ENCODE data around the gene PDCL2.
"Not testable (repeated sequence)": the region's sequence is repeated elsewhere in the genome, so short reads cannot be mapped to it uniquely, and the experiment has no call there.

The PDCL2 gene

GRCh38 chr4:55598641-55599040, 6.6 kb upstream of the PDCL2 start:
- TF ChIP-seq POU6F1 (CRISPR knock-in tag; IDR thresholded peaks at IDR 0.05; ENCODE audit: borderline replicate concordance, low read depth): no peak
- TF ChIP-seq ISL1 (CRISPR knock-in tag; IDR thresholded peaks at IDR 0.05): no peak
- TF ChIP-seq TOX (CRISPR knock-in tag; IDR thresholded peaks at IDR 0.05; ENCODE audit: borderline replicate concordance): no peak
- no peak for TF ChIP-seq SNAI2 (CRISPR knock-in tag; IDR thresholded peaks at IDR 0.05)
- TF ChIP-seq ESRRG (CRISPR knock-in tag; IDR thresholded peaks at IDR 0.05): no peak
- no peak for TF ChIP-seq ZFP3 (CRISPR knock-in tag; IDR thresholded peaks at IDR 0.05)
- no peak for TF ChIP-seq PPARA (CRISPR knock-in tag; IDR thresholded peaks at IDR 0.05; ENCODE audit: borderline replicate concordance)
- ATAC-seq: no peak

DNA sequence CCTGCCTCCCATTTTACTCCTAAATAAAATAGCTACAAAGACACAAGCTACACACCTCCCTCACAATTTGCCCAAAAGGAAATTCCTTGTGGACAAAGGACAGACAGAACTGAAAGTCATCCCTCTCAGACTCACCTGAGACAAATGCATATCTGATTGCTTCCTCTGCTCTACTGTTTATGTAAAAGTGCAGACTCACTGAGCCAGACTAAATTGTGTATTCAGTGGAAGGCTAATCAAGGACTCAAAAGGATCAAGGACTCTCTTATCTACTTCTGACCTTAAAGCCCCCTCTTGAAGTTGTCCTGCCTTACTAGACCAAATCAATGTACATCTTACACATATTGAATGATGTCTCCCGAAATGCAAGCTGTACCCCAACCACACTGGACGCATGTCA, 3.9 kb downstream of the PDCL2 start:
- ATAC-seq: no peak

GRCh38 chr4:55582773-55583172, 9.3 kb downstream of the PDCL2 start:
- ATAC-seq: not testable (repeated sequence)

More for the DNA sequence above, 3.9 kb downstream of the PDCL2 start:
- TF ChIP-seq TOX (CRISPR knock-in tag; IDR thresholded peaks at IDR 0.05; ENCODE audit: borderline replicate concordance) (no peak), OSR1 (CRISPR knock-in tag; IDR thresholded peaks at IDR 0.05) (no peak), TSHZ2 (CRISPR knock-in tag; IDR thresholded peaks at IDR 0.05) (no peak), CSRNP3 (CRISPR knock-in tag; IDR thresholded peaks at IDR 0.05) (no peak), ZC3H10 (CRISPR knock-in tag; IDR thresholded peaks at IDR 0.05) (no peak), SNAI2 (CRISPR knock-in tag; IDR thresholded peaks at IDR 0.05) (no peak)
- TF ChIP-seq, protein P1, sequence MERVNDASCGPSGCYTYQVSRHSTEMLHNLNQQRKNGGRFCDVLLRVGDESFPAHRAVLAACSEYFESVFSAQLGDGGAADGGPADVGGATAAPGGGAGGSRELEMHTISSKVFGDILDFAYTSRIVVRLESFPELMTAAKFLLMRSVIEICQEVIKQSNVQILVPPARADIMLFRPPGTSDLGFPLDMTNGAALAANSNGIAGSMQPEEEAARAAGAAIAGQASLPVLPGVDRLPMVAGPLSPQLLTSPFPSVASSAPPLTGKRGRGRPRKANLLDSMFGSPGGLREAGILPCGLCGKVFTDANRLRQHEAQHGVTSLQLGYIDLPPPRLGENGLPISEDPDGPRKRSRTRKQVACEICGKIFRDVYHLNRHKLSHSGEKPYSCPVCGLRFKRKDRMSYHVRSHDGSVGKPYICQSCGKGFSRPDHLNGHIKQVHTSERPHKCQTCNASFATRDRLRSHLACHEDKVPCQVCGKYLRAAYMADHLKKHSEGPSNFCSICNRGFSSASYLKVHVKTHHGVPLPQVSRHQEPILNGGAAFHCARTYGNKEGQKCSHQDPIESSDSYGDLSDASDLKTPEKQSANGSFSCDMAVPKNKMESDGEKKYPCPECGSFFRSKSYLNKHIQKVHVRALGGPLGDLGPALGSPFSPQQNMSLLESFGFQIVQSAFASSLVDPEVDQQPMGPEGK (CRISPR knock-in tag; IDR thresholded peaks at IDR 0.05; ENCODE audit: borderline replicate concordance): no peak

DNA sequence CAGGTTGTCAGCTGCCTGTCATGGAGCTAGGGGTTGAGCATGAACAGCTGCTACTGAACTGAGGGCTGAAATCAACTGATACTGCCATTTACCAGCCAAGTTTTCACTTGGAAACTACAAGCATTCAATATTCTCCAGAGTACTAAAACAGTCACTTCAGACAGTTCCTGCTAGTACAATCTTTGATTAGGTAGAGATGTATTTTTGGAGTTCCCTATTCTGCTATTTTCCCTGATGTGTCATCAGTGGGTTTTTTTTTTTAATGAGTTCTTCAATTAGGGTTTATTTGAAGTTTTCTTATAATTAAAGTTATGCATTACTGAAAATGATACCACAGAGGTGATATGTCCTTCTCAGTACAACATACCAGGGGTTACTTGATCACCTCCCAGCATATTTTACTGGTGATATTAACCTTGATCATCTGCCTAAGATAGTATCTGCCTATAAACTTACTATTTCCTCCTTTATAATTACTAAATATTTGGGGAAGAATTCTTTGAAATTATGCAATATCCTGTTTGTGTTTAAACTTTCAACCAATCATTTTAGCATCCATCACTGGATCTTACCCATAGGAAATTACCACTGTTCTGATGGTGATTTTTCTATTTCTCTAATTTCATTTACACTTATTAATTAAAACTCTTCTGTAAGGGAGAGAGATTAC, 13.6 kb downstream of the PDCL2 start:
- ATAC-seq: no peak
- TF ChIP-seq PPARA (CRISPR knock-in tag; IDR thresholded peaks at IDR 0.05; ENCODE audit: borderline replicate concordance): no peak
- no peak for TF ChIP-seq CSRNP3 (CRISPR knock-in tag; IDR thresholded peaks at IDR 0.05)
- no peak for TF ChIP-seq BACH2 (CRISPR knock-in tag; IDR thresholded peaks at IDR 0.05; ENCODE audit: borderline replicate concordance)
- TF ChIP-seq, protein P1 (CRISPR knock-in tag; IDR thresholded peaks at IDR 0.05; ENCODE audit: borderline replicate concordance): no peak
- TF ChIP-seq TSHZ2 (CRISPR knock-in tag; IDR thresholded peaks at IDR 0.05): no peak
- no peak for TF ChIP-seq TOX (CRISPR knock-in tag; IDR thresholded peaks at IDR 0.05; ENCODE audit: borderline replicate concordance)
- no peak for TF ChIP-seq ZFP30 (CRISPR knock-in tag; IDR thresholded peaks at IDR 0.05)
- no peak for TF ChIP-seq ZNF565 (CRISPR knock-in tag; conservative IDR thresholded peaks at IDR 0.05; ENCODE audit: low read depth)
- TF ChIP-seq RARB (CRISPR knock-in tag; IDR thresholded peaks at IDR 0.05): no peak
- TF ChIP-seq ZC3H10 (CRISPR knock-in tag; IDR thresholded peaks at IDR 0.05): no peak
- no peak for TF ChIP-seq TCF4 (CRISPR knock-in tag; IDR thresholded peaks at IDR 0.05; ENCODE audit: borderline replicate concordance)
- TF ChIP-seq ZNF8 (CRISPR knock-in tag; IDR thresholded peaks at IDR 0.05): no peak
- TF ChIP-seq, protein P2, sequence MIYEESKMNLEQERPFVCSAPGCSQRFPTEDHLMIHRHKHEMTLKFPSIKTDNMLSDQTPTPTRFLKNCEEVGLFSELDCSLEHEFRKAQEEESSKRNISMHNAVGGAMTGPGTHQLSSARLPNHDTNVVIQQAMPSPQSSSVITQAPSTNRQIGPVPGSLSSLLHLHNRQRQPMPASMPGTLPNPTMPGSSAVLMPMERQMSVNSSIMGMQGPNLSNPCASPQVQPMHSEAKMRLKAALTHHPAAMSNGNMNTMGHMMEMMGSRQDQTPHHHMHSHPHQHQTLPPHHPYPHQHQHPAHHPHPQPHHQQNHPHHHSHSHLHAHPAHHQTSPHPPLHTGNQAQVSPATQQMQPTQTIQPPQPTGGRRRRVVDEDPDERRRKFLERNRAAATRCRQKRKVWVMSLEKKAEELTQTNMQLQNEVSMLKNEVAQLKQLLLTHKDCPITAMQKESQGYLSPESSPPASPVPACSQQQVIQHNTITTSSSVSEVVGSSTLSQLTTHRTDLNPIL (CRISPR knock-in tag; IDR thresholded peaks at IDR 0.05; ENCODE audit: low read depth): no peak

All from SK-N-SH treated with all-trans-retinoic acid at 6 μM for 48 hours (cell line).